Stimulated activated CD4-positive, alpha-beta T cell treated with anti-CD3 and anti-CD28 coated beads, Interleukin-4, amount 100 ng/mL, for 24 hours (primary cell): Measurements from ENCODE around the gene ERBB4.
"Not testable (repeated sequence)": the region's sequence is repeated elsewhere in the genome, so short reads cannot be mapped to it uniquely, and the experiment has no call there.

Source experiments
- DNase-seq: peaks from one replicate; pipeline ENCODE4 v3.0.0-alpha.2; 2020

Gene ERBB4

GRCh38 chr2:212194396-212194795, 344.2 kb downstream of the ERBB4 start:
- no peak for DNase-seq

- DNase-seq, result no peak
Observed at GRCh38 chr2:212193803-212194202, 344.8 kb downstream of the ERBB4 start.

GRCh38 chr2:212193056-212193455, 345.5 kb downstream of the ERBB4 start:
- DNase-seq, result no peak

- not testable (repeated sequence) for DNase-seq
Observed at GRCh38 chr2:212191438-212191837, 347.2 kb downstream of the ERBB4 start.

- DNase-seq, result no peak
Observed at GRCh38 chr2:212186166-212186565, 352.4 kb downstream of the ERBB4 start.

GRCh38 chr2:212181646-212182045, 357.0 kb downstream of the ERBB4 start:
- no peak for DNase-seq

- no peak for DNase-seq
Observed at GRCh38 chr2:212180408-212181083, 358.1 kb downstream of the ERBB4 start.

- no peak for DNase-seq
Observed at GRCh38 chr2:212177724-212178123, 360.9 kb downstream of the ERBB4 start.

- DNase-seq, result no peak
Observed at GRCh38 chr2:212176151-212176550, 362.5 kb downstream of the ERBB4 start.

GRCh38 chr2:212173756-212174510, 364.7 kb downstream of the ERBB4 start:
- DNase-seq, result no peak

- DNase-seq, result no peak
Observed at GRCh38 chr2:212173331-212173730, 365.3 kb downstream of the ERBB4 start.

GRCh38 chr2:212170382-212170781, 368.2 kb downstream of the ERBB4 start:
- no peak for DNase-seq

GRCh38 chr2:212158081-212158480, 380.5 kb downstream of the ERBB4 start:
- DNase-seq, result no peak

- no peak for DNase-seq
Observed at GRCh38 chr2:212157012-212157411, 381.6 kb downstream of the ERBB4 start.

- DNase-seq, result no peak
Observed at GRCh38 chr2:212156088-212156487, 382.5 kb downstream of the ERBB4 start.

- DNase-seq, result no peak
Observed at GRCh38 chr2:212154477-212154878, 384.1 kb downstream of the ERBB4 start.

GRCh38 chr2:212153923-212154322, 384.7 kb downstream of the ERBB4 start:
- no peak for DNase-seq

GRCh38 chr2:212147921-212148513, 390.6 kb downstream of the ERBB4 start:
- DNase-seq, result no peak

- DNase-seq, result no peak
Observed at GRCh38 chr2:212146416-212146815, 392.2 kb downstream of the ERBB4 start.

- no peak for DNase-seq
Observed at GRCh38 chr2:212145121-212145520, 393.5 kb downstream of the ERBB4 start.

- DNase-seq, result no peak
Observed at GRCh38 chr2:212142631-212143030, 396.0 kb downstream of the ERBB4 start.

GRCh38 chr2:212141499-212141898, 397.1 kb downstream of the ERBB4 start:
- DNase-seq, result no peak

- DNase-seq, result no peak
Observed at GRCh38 chr2:212136216-212136795, 402.3 kb downstream of the ERBB4 start.

- no peak for DNase-seq
Observed at GRCh38 chr2:212135739-212136138, 402.9 kb downstream of the ERBB4 start.
